Measurements from ENCODE around the gene POLR2I.

Gene POLR2I

DNA sequence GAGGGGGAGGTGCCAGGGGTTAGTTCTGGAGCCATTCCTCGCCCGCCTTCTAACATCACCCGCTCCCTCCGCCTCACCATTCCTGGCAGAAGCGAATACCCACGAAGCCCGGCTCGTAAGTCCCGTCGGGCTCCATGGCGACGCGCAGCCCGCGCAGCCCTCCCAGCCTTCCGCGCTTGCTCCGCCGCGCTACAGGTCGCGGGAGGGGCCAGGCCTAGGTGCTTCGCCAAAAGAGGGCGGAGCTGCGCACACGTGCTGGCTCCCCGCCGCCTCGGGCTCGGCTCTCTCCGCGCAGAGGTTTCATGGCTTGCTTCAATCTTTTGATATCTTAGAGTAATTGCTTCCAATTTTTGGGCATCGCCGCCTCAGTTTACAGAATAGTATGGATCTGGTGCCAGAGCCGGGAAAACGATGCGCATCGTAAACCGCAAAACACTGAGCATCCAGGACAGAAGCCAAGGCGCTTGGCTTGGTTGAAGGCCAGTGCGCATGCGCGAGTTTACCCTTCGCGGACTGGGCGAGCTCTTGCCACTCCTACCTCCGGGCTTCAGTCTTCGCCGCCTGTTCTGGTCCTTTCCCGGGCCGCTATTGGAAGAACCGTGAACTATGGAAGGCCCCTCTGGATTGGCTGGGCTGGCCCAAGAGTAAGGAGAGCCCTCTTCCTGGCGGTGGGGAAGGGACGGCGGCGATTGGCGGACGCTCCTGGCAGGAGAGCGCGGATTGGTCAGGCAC lies at the start of gene POLR2I:
TSS of gene POLR2I (minus strand) at position 155 of the 732 bp plus-strand sequence. CDS start at position 136, 19 bp downstream.
- in situ Hi-C loops (cut with HindIII; ENCODE audit: low pct_unique_long_range_greater_than_20kb, low sequenced_read_pairs): no loop called here
- TF ChIP-seq JUND (IDR thresholded peaks at IDR 0.05; ENCODE audit: low read depth): no peak
- DNase-seq (ENCODE audit: low read depth in 1 of 2, low spot score in 1 of 2): peak; percentile 90 to 99

DNA sequence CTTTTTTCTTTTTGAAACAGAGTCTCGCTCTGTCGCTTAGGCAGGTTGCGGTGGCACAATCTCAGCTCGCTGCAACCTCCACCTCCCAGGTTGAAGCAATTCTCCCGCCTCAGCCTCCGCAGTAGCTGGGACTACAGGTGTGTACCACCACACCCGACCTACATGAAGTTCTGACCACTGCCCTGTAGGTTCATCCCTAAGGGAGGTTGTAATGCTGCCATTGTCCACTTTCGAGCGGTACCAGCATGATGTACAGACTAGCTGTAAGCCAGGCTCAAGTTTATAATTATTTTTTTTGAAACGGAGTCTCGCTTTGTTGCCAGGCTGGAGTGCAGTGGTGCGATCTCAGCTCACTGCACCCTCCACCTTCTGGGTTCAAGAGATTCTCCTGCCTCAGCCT lies 49.1 kb upstream of the POLR2I start:
- in situ Hi-C loops (cut with HindIII; ENCODE audit: low pct_unique_long_range_greater_than_20kb, low sequenced_read_pairs): no loop called here
- TF ChIP-seq JUND (IDR thresholded peaks at IDR 0.05; ENCODE audit: low read depth): no peak
- DNase-seq (ENCODE audit: low read depth in 1 of 2, low spot score in 1 of 2): no peak

DNA sequence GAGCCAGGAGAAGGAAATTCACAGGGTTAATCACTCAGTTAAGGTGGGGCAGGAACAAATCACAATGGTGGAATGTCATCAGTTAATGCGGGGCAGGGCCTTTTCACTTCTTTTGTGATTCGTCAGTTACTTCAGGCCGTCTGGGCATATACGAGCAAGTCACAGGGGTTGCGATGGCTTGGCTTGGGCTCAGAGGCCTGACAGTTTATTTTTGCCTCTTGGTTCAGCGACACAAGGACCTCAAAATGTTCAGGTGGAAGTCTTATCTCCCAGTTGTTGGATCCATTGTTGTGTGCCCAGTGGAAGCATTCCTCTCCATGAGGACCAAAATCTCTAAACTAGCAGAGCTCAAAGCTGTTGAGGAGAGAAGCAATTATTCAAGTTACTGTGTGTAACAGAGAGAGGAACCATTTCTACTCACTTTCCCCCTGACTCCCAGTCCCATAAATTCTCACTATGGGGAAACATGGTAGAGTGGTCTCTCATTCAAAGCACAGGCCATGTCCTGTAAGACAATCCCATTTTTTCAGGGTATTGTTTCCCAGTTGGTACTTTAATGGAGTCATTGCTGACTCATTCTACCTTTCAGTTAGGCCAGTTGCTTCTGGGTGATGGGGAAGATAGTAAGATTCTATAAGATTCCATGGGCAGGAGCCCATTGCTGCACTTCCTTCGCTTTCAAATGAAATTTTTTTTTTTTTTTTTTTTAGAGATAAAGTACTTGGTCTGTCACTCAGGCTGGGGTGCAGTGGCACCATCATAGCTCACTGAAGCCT lies 46.3 kb upstream of the POLR2I start:
- no peak for DNase-seq (ENCODE audit: low read depth in 1 of 2, low spot score in 1 of 2)
- TF ChIP-seq JUND (IDR thresholded peaks at IDR 0.05; ENCODE audit: low read depth): no peak
- in situ Hi-C loops (cut with HindIII; ENCODE audit: low pct_unique_long_range_greater_than_20kb, low sequenced_read_pairs): no loop called here

DNA sequence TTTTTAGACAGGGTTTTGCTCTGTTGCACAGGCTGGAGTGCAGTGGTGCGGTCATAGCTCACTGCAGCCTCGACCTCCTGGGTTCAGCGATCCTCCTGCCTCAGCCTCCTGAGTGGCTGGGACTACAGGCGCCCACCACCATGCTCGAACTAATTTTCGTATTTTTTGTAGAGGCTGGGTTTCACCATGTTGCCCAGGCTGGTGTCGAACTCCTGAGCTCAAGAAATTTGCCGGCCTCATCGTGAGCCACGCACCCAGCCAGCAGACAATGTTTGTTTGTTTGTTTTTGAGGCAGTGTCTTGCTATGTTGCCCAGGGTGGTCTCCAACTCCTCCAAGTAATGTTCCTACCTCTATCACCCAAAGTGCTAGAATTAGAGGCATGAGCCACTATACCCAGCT lies 38.5 kb upstream of the POLR2I start:
- TF ChIP-seq JUND (IDR thresholded peaks at IDR 0.05; ENCODE audit: low read depth): no peak
- in situ Hi-C loops (cut with HindIII; ENCODE audit: low pct_unique_long_range_greater_than_20kb, low sequenced_read_pairs): no loop called here
- no peak for DNase-seq (ENCODE audit: low read depth in 1 of 2, low spot score in 1 of 2)

DNA sequence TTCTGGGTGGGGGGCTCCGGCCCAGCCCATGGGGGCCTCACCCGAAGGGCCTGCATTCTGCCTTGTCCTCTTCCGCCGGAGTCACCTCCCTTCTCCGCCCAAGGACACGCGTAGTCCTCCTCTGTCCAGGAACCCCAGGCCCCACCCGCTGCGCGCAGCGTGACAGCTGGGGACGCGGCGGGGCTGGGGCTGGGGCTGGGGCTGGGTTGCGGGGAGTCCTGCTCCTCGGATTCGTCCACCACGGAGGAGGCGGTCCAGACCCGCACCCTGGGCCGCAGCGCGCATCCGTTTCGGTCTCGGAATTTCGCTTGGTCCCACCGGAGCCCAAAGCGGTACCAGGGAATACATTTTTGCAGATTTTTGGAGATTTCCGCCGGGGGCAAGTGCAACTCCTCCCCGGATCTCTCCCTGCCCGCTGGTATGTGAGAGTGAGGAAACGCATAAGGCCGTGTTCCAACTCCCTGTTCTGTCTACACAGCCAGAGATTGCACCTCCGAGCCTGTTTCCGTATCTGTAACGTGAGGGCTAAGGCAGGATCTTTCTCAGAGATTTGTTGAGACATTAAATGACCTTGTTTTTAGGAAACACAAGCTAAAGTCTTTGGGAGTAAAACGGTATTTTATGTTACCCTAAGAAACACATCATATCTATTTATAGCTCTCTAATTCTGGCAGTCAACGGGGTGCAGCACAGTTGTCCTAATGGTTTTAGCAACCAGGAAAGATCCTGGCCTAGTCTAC lies 37.8 kb upstream of the POLR2I start, which contains the start of gene COX7A1:
TSS of gene COX7A1 (minus strand) at position 96 of the 740 bp plus-strand sequence. CDS start at position 56, 40 bp downstream.
- DNase-seq (ENCODE audit: low read depth in 1 of 2, low spot score in 1 of 2): no peak
- no peak for TF ChIP-seq JUND (IDR thresholded peaks at IDR 0.05; ENCODE audit: low read depth)
- in situ Hi-C loops (cut with HindIII; ENCODE audit: low pct_unique_long_range_greater_than_20kb, low sequenced_read_pairs): no loop called here

DNA sequence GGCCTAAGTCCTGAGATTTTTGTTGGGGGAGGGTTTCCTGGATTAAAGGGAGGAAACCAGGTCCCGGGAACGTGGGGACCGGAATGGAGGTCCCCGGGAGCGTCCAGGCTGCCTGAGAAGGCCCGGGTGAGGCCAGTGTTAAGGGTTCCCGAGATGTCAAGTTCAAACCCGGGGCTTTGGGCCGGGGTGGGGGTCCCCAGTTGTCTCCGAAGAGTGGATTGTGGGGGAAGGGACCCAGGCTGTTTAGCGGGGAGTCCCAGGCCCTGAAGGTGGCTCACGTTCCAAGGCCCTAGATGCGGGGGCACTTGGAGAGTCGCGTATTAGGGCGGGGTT lies 37.3 kb upstream of the POLR2I start:
- no peak for TF ChIP-seq JUND (IDR thresholded peaks at IDR 0.05; ENCODE audit: low read depth)
- DNase-seq (ENCODE audit: low read depth in 1 of 2, low spot score in 1 of 2): no peak
- in situ Hi-C loops (cut with HindIII; ENCODE audit: low pct_unique_long_range_greater_than_20kb, low sequenced_read_pairs): no loop called here

DNA sequence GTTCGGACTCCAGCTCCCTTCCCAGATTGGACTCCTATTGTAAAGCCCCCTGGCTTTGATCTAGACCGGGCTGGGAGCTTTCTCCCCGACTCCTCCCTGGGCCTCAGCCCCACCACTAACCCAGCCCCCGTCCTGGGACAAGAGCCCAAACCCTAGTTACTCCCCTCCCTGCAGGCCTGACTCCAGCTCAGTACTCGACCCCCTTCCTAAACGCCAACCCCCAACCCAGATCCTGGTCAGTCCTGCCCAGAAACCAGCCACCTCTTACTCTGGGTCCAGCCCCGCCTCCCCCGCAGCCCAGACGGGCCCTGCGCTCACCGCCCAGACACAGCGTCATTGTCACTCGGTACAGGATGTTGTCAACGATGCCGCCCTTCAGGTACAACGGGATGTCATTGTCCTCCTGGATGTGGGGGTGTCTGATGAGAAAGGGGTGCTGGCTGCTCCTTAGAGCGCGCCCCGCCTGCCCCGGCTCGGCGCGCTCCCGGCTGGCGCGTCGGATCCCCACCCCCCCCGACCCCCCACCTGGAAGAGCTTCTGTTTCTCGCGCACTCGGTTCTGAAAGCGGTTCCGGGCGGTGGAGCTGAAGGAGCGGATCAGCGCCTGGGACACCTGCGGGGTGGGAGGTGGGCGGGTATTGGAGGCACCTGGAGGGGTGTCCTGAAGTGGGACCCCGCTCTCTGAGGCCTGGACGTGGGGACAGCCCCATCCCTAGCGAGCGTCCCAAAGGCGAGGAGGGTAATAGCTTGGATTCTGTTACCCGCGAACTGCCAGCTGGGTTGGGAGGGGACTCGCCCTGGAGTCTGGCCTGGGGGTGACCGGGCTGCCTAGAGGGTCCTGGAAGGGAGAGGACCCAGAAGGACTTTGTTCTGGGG lies 36.7 kb upstream of the POLR2I start:
- in situ Hi-C loops (cut with HindIII; ENCODE audit: low pct_unique_long_range_greater_than_20kb, low sequenced_read_pairs): no loop called here

DNA sequence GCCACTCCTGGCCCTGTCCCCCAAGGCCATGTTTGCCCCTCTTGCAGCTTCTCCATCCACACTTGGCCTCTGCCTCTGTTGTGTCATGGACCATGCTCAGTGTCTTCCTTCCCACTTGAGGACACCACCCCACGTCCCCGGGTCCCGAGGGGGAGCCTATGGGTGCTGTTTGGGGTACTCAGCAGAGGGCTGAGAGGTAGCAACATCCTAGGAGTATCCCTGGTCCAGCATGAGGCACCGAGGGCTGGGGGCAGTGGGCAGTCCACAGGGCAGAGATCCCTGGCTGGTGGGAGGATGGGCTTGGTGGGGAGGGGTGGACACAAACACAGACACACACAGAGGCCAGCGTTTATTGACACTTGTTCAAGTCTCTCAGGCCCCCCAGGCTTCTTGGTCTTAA lies 35.9 kb upstream of the POLR2I start:
- no peak for TF ChIP-seq JUND (IDR thresholded peaks at IDR 0.05; ENCODE audit: low read depth)
- in situ Hi-C loops (cut with HindIII; ENCODE audit: low pct_unique_long_range_greater_than_20kb, low sequenced_read_pairs): no loop called here
- no peak for DNase-seq (ENCODE audit: low read depth in 1 of 2, low spot score in 1 of 2)

More for the DNA sequence above, 36.7 kb upstream of the POLR2I start:
- no peak for DNase-seq (ENCODE audit: low read depth in 1 of 2, low spot score in 1 of 2)
- TF ChIP-seq JUND (IDR thresholded peaks at IDR 0.05; ENCODE audit: low read depth): no peak

DNA sequence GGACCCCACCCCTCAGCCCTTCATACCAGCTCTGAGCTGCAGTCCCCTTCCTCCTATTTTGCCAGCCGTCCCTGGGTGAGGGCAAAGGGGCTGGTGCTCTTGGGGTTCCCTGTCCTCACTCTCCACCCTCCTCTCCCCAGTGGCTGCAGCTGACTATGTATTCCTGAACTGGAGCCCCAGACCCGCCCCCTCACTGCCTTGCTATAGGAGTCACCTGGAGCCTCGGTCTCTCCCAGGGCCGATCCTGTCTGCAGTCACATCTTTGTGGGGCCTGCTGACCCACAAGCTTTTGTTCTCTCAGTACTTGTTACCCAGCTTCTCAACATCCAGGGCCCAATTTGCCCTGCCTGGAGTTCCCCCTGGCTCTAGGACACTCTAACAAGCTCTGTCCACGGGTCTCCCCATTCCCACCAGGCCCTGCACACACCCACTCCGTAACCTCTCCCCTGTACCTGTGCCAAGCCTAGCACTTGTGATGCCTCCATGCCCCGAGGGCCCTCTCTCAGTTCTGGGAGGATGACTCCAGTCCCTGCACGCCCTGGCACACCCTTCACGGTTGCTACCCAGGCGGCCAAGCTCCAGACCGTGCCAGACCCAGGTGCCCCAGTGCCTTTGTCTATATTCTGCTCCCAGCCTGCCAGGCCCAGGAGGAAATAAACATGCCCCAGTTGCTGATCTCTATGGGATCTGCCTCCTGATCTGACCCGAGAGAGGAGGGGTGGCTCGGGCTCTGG lies 35.2 kb upstream of the POLR2I start:
- TF ChIP-seq JUND (IDR thresholded peaks at IDR 0.05; ENCODE audit: low read depth): no peak
- no peak for DNase-seq (ENCODE audit: low read depth in 1 of 2, low spot score in 1 of 2)
- in situ Hi-C loops (cut with HindIII; ENCODE audit: low pct_unique_long_range_greater_than_20kb, low sequenced_read_pairs): no loop called here

DNA sequence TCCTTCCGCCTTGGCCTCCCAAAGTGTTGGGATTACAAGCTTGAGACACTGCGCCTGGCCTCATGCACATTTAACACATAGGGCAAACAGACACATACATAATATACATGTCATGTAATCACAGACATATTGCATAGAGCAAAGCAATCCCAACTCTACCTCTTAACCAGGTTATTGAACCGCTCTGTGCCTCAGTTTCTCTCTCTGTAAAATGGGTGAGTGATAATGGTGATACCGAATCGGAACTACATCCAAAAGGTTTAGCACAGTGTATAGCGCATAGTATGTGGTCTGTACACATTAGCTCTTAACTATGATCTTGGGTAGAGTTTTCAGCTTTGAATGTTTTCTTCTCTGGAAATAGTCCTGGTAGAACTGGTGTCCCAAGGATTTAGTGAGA lies 29.9 kb upstream of the POLR2I start:
- DNase-seq (ENCODE audit: low read depth in 1 of 2, low spot score in 1 of 2): no peak
- no peak for TF ChIP-seq JUND (IDR thresholded peaks at IDR 0.05; ENCODE audit: low read depth)
- in situ Hi-C loops (cut with HindIII; ENCODE audit: low pct_unique_long_range_greater_than_20kb, low sequenced_read_pairs): no loop called here

DNA sequence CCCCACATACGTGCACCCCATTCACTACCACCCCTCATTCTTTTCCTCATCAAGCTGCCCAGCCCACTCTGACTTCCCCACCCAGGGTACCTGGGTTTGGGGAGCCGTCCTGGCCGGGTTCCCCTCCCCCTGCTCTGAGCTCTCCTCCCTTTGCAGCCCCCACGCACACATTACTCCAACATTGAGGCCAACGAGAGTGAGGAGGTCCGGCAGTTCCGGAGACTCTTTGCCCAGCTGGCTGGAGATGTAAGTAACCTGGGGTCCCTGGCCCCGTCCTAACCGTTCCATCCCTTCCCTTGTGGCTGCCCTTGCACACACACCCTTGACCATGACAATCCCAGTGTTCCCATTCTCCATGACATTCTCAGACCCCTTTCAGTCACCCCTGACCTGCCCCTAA lies 27.8 kb upstream of the POLR2I start:
- in situ Hi-C loops (cut with HindIII; ENCODE audit: low pct_unique_long_range_greater_than_20kb, low sequenced_read_pairs): no loop called here
- TF ChIP-seq JUND (IDR thresholded peaks at IDR 0.05; ENCODE audit: low read depth): no peak
- no peak for DNase-seq (ENCODE audit: low read depth in 1 of 2, low spot score in 1 of 2)

Data from T47D (cell line).